ENCODE data around the gene MAP2K1. TPM values are rescaled to one million over a fixed set of nuclear protein-coding genes. Genes with fewer than 3 reads are reported as not detected.
"Not testable (repeated sequence)": the region's sequence is repeated elsewhere in the genome, so short reads cannot be mapped to it uniquely, and the experiment has no call there.

Gene MAP2K1
- total RNA-seq = 23.6 TPM

GRCh38 chr15:66386204-66387123, at the start of gene MAP2K1:
MAP2K1 (plus strand) TSS chr15:66386912; CDS start chr15:66387348, 436 bp downstream.
- peak within 1 kb of the TSS; percentile 95 for H3K27ac ChIP-seq
- peak within 1 kb of the TSS; percentile 85 to 86 for H3K4me3 ChIP-seq
- H3K9me3 ChIP-seq = no peaks in the 10 kb centered on the region
- intact Hi-C loops (cut with DNase I) = loop anchor here (1.0 kb wide), 1 partner anchor 114 kb away; no protein-coding TSS in a partner anchor
- peaks cover 46% of the 10 kb centered on the region for H3K4me1 ChIP-seq
- no peaks in the 10 kb centered on the region for H3K27me3 ChIP-seq
- TF ChIP-seq POLR2AphosphoS5 (IDR thresholded peaks at IDR 0.05; ENCODE audit: insufficient read depth in 1 of 2, low read depth in 1 of 2) (peak; percentile 89 to 91), CTCF (IDR thresholded peaks at IDR 0.05) (peak; percentile 23 to 63 (median 46)), POLR2A (IDR thresholded peaks at IDR 0.05) (peak in 1 of 2 donors; percentile 60)
- DNase-seq (ENCODE audit: extremely low spot score in 2 of 2) = peak; percentile 98
- H3K36me3 ChIP-seq = no peaks in the 10 kb centered on the region

- H3K27me3 ChIP-seq; H3K27ac ChIP-seq; H3K4me1 ChIP-seq; H3K4me3 ChIP-seq; DNase-seq (ENCODE audit: extremely low spot score in 2 of 2); H3K9me3 ChIP-seq; intact Hi-C loops (cut with DNase I): not testable (repeated sequence)
- peaks cover 0 to 12% of the 10 kb centered on the region in 2 donors for H3K36me3 ChIP-seq
Observed at GRCh38 chr15:66348530-66348929, 38.2 kb upstream of the MAP2K1 start.

GRCh38 chr15:66356077-66356358, 30.7 kb upstream of the MAP2K1 start:
- no peak for DNase-seq (ENCODE audit: extremely low spot score in 2 of 2)
- H3K9me3 ChIP-seq = no peaks in the 10 kb centered on the region
- H3K4me1 ChIP-seq = no peaks in the 10 kb centered on the region
- intact Hi-C loops (cut with DNase I) = no loop called here
- peaks cover 0 to 12% of the 10 kb centered on the region in 2 donors for H3K36me3 ChIP-seq
- H3K4me3 ChIP-seq = peak overlapping the region; percentile 64 to 74
- H3K27ac ChIP-seq = peak overlapping the region; percentile 59
- H3K27me3 ChIP-seq = no peaks in the 10 kb centered on the region
- TF ChIP-seq POLR2AphosphoS5 (IDR thresholded peaks at IDR 0.05; ENCODE audit: insufficient read depth in 1 of 2, low read depth in 1 of 2) (no peak), POLR2A (IDR thresholded peaks at IDR 0.05) (no peak), CTCF (IDR thresholded peaks at IDR 0.05) (no peak)

- Histone ChIP-seq H3K4me3 (peak within 1 kb of the TSS; percentile 64 to 74), H3K4me1 (no peaks in the 10 kb centered on the region), H3K36me3 (peaks cover 0 to 9% of the 10 kb centered on the region in 2 donors), H3K27me3 (no peaks in the 10 kb centered on the region), H3K9me3 (no peaks in the 10 kb centered on the region), H3K27ac (peak within 1 kb of the TSS; percentile 59)
- intact Hi-C loops (cut with DNase I) = no loop called here
- DNase-seq (ENCODE audit: extremely low spot score in 2 of 2) = peak in 1 of 2 donors; percentile 94
- TF ChIP-seq POLR2A (IDR thresholded peaks at IDR 0.05) (peak in 1 of 2 donors; percentile 34), CTCF (IDR thresholded peaks at IDR 0.05) (no peak), POLR2AphosphoS5 (IDR thresholded peaks at IDR 0.05; ENCODE audit: insufficient read depth in 1 of 2, low read depth in 1 of 2) (peak; percentile 81 to 83)
Observed at GRCh38 chr15:66356359-66357236, 30.1 kb upstream of the MAP2K1 start, which contains the start of gene TIPIN. TIPIN (minus strand) TSS chr15:66356685; CDS start chr15:66352947, 3,738 bp downstream.

- H3K9me3 ChIP-seq = no peaks in the 10 kb centered on the region
- DNase-seq (ENCODE audit: extremely low spot score in 2 of 2) = no peak
- no peaks in the 10 kb centered on the region for H3K4me1 ChIP-seq
- intact Hi-C loops (cut with DNase I) = no loop called here
- no peaks in the 10 kb centered on the region for H3K27me3 ChIP-seq
- no peaks in the 10 kb centered on the region for H3K36me3 ChIP-seq
- no peak overlapping the region for H3K4me3 ChIP-seq
- TF ChIP-seq POLR2AphosphoS5 (IDR thresholded peaks at IDR 0.05; ENCODE audit: insufficient read depth in 1 of 2, low read depth in 1 of 2) (peak in 1 of 2 donors; percentile 67), POLR2A (IDR thresholded peaks at IDR 0.05) (no peak), CTCF (IDR thresholded peaks at IDR 0.05) (no peak)
- H3K27ac ChIP-seq = peak overlapping the region; percentile 44
Observed at GRCh38 chr15:66359740-66360139, 27.0 kb upstream of the MAP2K1 start.

- intact Hi-C loops (cut with DNase I); DNase-seq (ENCODE audit: extremely low spot score in 2 of 2); H3K4me3 ChIP-seq; H3K4me1 ChIP-seq; H3K27me3 ChIP-seq; H3K27ac ChIP-seq; H3K9me3 ChIP-seq; H3K36me3 ChIP-seq: not testable (repeated sequence)
Observed at GRCh38 chr15:66361745-66362460, 24.8 kb upstream of the MAP2K1 start.
